ENCODE measurements around the gene SCAMP1. TPM values are rescaled to one million over a fixed set of nuclear protein-coding genes. Genes with fewer than 3 reads are reported as not detected.

The SCAMP1 gene
- total RNA-seq, 4 donors from 2014 or later, result 14.9 to 94.1 (median 58.6) TPM

DNA sequence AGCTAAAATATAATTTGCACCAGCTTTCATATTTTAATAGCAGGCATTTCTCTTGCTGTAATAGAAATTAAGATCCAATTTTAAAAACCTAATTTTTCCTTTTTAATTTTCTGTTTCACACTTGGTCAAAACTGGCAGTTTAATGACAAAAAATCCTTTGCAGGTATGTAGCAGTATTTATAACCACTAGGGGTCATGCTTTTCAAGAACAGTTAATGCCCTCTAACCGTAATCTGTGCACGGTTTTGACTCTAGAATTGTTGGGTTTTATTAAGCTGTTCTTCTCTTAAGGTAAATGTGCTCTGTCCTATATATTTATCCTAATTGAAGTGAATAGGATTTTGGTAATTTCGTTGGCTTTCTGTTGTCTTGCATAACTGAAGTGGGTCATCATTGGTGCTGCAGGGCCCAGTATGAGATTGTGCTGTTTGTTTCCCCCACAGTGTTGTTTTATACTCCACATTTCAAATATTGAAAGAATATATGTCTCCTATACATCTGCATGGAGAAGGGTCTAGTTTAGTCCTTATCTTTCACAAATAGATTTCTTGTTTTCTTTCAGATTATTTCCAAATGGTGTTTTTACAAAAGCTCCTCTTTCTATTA is 107.4 kb downstream of the SCAMP1 start:
- DNase-seq, result no peak
- no peak overlapping the region for H3K4me3 ChIP-seq
- H3K9me3 ChIP-seq, result no peaks in the 10 kb centered on the region
- TF ChIP-seq, protein P1, sequence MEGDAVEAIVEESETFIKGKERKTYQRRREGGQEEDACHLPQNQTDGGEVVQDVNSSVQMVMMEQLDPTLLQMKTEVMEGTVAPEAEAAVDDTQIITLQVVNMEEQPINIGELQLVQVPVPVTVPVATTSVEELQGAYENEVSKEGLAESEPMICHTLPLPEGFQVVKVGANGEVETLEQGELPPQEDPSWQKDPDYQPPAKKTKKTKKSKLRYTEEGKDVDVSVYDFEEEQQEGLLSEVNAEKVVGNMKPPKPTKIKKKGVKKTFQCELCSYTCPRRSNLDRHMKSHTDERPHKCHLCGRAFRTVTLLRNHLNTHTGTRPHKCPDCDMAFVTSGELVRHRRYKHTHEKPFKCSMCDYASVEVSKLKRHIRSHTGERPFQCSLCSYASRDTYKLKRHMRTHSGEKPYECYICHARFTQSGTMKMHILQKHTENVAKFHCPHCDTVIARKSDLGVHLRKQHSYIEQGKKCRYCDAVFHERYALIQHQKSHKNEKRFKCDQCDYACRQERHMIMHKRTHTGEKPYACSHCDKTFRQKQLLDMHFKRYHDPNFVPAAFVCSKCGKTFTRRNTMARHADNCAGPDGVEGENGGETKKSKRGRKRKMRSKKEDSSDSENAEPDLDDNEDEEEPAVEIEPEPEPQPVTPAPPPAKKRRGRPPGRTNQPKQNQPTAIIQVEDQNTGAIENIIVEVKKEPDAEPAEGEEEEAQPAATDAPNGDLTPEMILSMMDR (IDR thresholded peaks at IDR 0.05), result peak; percentile 66 to 76 (median 72)
- no peak for TF ChIP-seq POLR2A (IDR thresholded peaks at IDR 0.05)
- H3K27ac ChIP-seq, result no peak overlapping the region
- H3K4me1 ChIP-seq, result peaks cover 0 to 3% of the 10 kb centered on the region in 2 donors
- intact Hi-C loops (cut with DNase I; ENCODE audit: low total_unique reads), result no loop called here
- no peaks in the 10 kb centered on the region for H3K36me3 ChIP-seq
- H3K27me3 ChIP-seq, result no peaks in the 10 kb centered on the region

- H3K36me3 ChIP-seq, result no peaks in the 10 kb centered on the region
- H3K4me3 ChIP-seq, result no peak overlapping the region
- no peak for DNase-seq
- no peak overlapping the region for H3K27ac ChIP-seq
- TF ChIP-seq POLR2A (IDR thresholded peaks at IDR 0.05), result no peak
- TF ChIP-seq, protein P1 (IDR thresholded peaks at IDR 0.05), result no peak
- H3K9me3 ChIP-seq, result no peaks in the 10 kb centered on the region
- H3K27me3 ChIP-seq, result no peaks in the 10 kb centered on the region
- intact Hi-C loops (cut with DNase I; ENCODE audit: low total_unique reads), result no loop called here
- H3K4me1 ChIP-seq, result peaks cover 0 to 3% of the 10 kb centered on the region in 2 donors
Measured at GRCh38 chr5:78471896-78472295, 111.5 kb downstream of the SCAMP1 start.

DNA sequence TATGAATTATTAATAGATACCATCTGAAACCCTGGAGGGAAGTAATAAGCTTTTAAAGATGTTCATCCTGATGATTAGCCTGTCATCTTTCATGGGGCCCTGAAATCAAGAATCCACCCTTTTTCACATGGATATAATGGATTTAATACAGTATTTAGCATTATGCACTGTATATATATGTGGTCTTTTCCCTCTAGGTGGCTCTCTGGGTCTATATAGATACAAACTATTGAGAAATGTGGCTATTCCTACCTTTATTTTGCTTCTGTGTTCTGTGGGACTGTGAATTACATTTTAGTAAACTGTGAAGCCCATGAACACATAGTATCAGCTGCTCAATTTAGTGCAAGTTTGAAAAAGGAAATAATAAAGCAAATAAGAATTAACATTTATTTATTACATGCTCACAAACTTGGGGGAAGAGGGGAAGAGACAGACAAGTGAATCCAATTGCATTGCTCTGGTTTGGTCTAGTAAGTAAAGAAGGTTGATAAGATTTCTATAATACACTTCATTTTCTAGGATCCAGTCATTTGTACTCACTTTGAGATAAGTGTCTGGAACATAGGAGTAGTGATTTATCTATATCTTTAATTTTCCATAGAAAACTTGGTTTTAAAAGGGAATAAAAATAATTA is 112.2 kb downstream of the SCAMP1 start:
- intact Hi-C loops (cut with DNase I; ENCODE audit: low total_unique reads), result no loop called here
- no peaks in the 10 kb centered on the region for H3K36me3 ChIP-seq
- DNase-seq, result no peak
- TF ChIP-seq POLR2A (IDR thresholded peaks at IDR 0.05), result no peak
- TF ChIP-seq, protein P1 (IDR thresholded peaks at IDR 0.05), result no peak
- H3K4me1 ChIP-seq, result peaks cover 0 to 3% of the 10 kb centered on the region in 2 donors
- H3K27me3 ChIP-seq, result no peaks in the 10 kb centered on the region
- H3K9me3 ChIP-seq, result no peaks in the 10 kb centered on the region
- H3K4me3 ChIP-seq, result no peak overlapping the region
- H3K27ac ChIP-seq, result no peak overlapping the region

DNA sequence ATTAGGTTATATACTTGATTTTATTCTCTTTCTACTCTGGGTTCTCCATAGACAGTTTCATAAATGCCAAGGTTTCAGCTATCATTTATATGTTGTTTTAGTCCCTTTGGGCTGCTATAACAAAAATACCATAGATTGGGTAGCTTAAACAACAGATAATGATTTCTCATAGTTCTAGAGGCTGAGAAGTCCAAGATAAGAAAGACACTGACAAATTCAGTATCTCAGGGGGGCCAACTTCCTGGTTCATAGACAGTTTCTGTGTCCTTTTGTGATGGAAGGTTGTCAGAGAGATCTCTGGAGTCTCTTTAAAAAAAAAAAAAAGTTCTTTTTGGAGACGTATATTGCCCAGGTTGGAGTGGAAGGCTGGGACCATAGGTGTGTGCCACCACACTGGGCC is 113.3 kb downstream of the SCAMP1 start:
- no peak for DNase-seq
- no peaks in the 10 kb centered on the region for H3K9me3 ChIP-seq
- H3K27ac ChIP-seq, result no peak overlapping the region
- H3K4me3 ChIP-seq, result no peak overlapping the region
- no peak for TF ChIP-seq POLR2A (IDR thresholded peaks at IDR 0.05)
- TF ChIP-seq, protein P1 (IDR thresholded peaks at IDR 0.05), result no peak
- no peaks in the 10 kb centered on the region for H3K36me3 ChIP-seq
- no peaks in the 10 kb centered on the region for H3K27me3 ChIP-seq
- H3K4me1 ChIP-seq, result no peaks in the 10 kb centered on the region
- intact Hi-C loops (cut with DNase I; ENCODE audit: low total_unique reads), result no loop called here

DNA sequence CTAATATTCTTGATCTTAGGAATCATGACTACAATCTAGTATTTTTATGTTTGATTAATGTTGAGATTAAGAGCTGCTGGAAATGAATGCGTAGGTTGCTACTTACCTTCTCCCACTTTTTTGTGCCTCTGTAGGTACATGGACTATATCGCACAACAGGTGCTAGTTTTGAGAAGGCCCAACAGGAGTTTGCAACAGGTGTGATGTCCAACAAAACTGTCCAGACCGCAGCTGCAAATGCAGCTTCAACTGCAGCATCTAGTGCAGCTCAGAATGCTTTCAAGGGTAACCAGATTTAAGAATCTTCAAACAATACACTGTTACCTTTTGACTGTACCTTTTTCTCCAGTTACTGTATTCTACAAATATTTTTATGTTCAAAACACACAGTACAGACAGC is 115.0 kb downstream of the SCAMP1 start:
- Histone ChIP-seq H3K27ac (no peak overlapping the region), H3K4me3 (no peak overlapping the region), H3K36me3 (no peaks in the 10 kb centered on the region), H3K27me3 (no peaks in the 10 kb centered on the region), H3K4me1 (no peaks in the 10 kb centered on the region), H3K9me3 (no peaks in the 10 kb centered on the region)
- intact Hi-C loops (cut with DNase I; ENCODE audit: low total_unique reads), result no loop called here
- TF ChIP-seq, protein P1 (IDR thresholded peaks at IDR 0.05), result no peak
- TF ChIP-seq POLR2A (IDR thresholded peaks at IDR 0.05), result no peak
- no peak for DNase-seq

Data from uterus (tissue), 4 donors.